Measurements from ENCODE around the gene BCL10. TPM values are rescaled to one million over a fixed set of nuclear protein-coding genes. Genes with fewer than 3 reads are reported as not detected.

Gene BCL10
- total RNA-seq, 4 donors from 2014 or later: 15.3 to 31.9 (median 26.8) TPM

GRCh38 chr1:85320371-85321131 is 44.1 kb upstream of the BCL10 start:
- DNase-seq: no peak
- Histone ChIP-seq H3K27ac (no peak overlapping the region), H3K36me3 (no peaks in the 10 kb centered on the region), H3K9me3 (no peaks in the 10 kb centered on the region), H3K27me3 (no peaks in the 10 kb centered on the region), H3K4me1 (no peaks in the 10 kb centered on the region), H3K4me3 (no peak overlapping the region)
- intact Hi-C loops (cut with DNase I; ENCODE audit: low total_unique reads): no loop called here
- TF ChIP-seq POLR2A (IDR thresholded peaks at IDR 0.05) (no peak), CTCF (IDR thresholded peaks at IDR 0.05) (no peak)

GRCh38 chr1:85319931-85320330 is 43.5 kb upstream of the BCL10 start:
- H3K4me1 ChIP-seq: no peaks in the 10 kb centered on the region
- DNase-seq: no peak
- H3K27ac ChIP-seq: no peak overlapping the region

DNA sequence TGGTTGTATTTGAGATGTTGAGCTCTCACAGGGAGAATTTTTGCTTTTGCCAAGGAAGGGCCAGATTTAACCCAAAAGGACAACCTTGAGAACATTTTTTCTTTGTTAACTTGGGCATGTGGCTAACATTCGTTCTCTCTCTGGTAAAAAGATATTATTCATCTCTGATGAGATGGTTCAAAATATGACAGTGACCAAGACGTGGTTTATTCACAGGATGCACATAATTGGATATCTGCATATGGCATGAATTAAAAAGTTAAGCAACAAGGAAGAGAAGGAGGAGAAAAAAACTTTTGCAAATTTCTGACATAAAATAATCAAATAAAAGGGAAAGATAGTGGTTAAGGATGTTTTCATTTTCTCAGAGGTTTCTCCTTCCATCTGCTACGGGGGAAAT is 43.1 kb upstream of the BCL10 start:
- Histone ChIP-seq H3K9me3 (no peaks in the 10 kb centered on the region), H3K4me3 (no peak overlapping the region), H3K27ac (no peak overlapping the region), H3K36me3 (no peaks in the 10 kb centered on the region), H3K27me3 (no peaks in the 10 kb centered on the region), H3K4me1 (no peaks in the 10 kb centered on the region)
- intact Hi-C loops (cut with DNase I; ENCODE audit: low total_unique reads): no loop called here
- no peak for DNase-seq
- TF ChIP-seq POLR2A (IDR thresholded peaks at IDR 0.05) (no peak), CTCF (IDR thresholded peaks at IDR 0.05) (no peak)

More at GRCh38 chr1:85319931-85320330, 43.5 kb upstream of the BCL10 start:
- Histone ChIP-seq H3K36me3 (no peaks in the 10 kb centered on the region), H3K27me3 (no peaks in the 10 kb centered on the region), H3K4me3 (no peak overlapping the region), H3K9me3 (no peaks in the 10 kb centered on the region)
- TF ChIP-seq POLR2A (IDR thresholded peaks at IDR 0.05): no peak
- TF ChIP-seq CTCF (IDR thresholded peaks at IDR 0.05): no peak
- intact Hi-C loops (cut with DNase I; ENCODE audit: low total_unique reads): no loop called here

- TF ChIP-seq POLR2A (IDR thresholded peaks at IDR 0.05): no peak
- TF ChIP-seq CTCF (IDR thresholded peaks at IDR 0.05): no peak
- intact Hi-C loops (cut with DNase I; ENCODE audit: low total_unique reads): no loop called here
- Histone ChIP-seq H3K27me3 (no peaks in the 10 kb centered on the region), H3K9me3 (no peaks in the 10 kb centered on the region), H3K36me3 (no peaks in the 10 kb centered on the region), H3K4me3 (no peak overlapping the region), H3K4me1 (no peaks in the 10 kb centered on the region), H3K27ac (no peak overlapping the region)
- DNase-seq: no peak
Measured at GRCh38 chr1:85318217-85318616, 41.8 kb upstream of the BCL10 start.

GRCh38 chr1:85317560-85317959 is 41.1 kb upstream of the BCL10 start:
- Histone ChIP-seq H3K4me1 (no peaks in the 10 kb centered on the region), H3K36me3 (no peaks in the 10 kb centered on the region), H3K27ac (no peak overlapping the region), H3K4me3 (no peak overlapping the region), H3K27me3 (no peaks in the 10 kb centered on the region), H3K9me3 (no peaks in the 10 kb centered on the region)
- TF ChIP-seq POLR2A (IDR thresholded peaks at IDR 0.05) (no peak), CTCF (IDR thresholded peaks at IDR 0.05) (no peak)
- intact Hi-C loops (cut with DNase I; ENCODE audit: low total_unique reads): no loop called here
- DNase-seq: no peak

Measured in uterus (tissue), 4 donors.